ENCODE measurements around the gene PPP2R2B.

GRCh38 chr5:146623009-146623408, 255.5 kb downstream of the PPP2R2B start:
- TF ChIP-seq POLR2A (IDR thresholded peaks at IDR 0.05; ENCODE audit: low read length) (no peak), GATA1 (IDR thresholded peaks at IDR 0.05; ENCODE audit: low read depth, low read length) (no peak)

Data from erythroblast (primary cell).